HCT116 (cell line): ENCODE data around the gene GAP43. TPM values are rescaled to one million over a fixed set of nuclear protein-coding genes. Genes with fewer than 3 reads are reported as not detected.

Experiments
- ATAC-seq: fragments of 200-7000 bp; cut with Tn5 transposase; 2 replicates; pipeline ENCODE4 v1.9.1; 2020; ENCODE audit warnings: mild to moderate bottlenecking, moderate library complexity
- BruUV-seq: library from RNA; stranded (reverse); fragments of 400-500 nt; replicated peaks from 2 replicates; lab custom pipeline; 2021; lab: Mats Ljungman, UMichigan
- CTCF ChIA-PET: fragments of 300-600 bp; sonication (Branson Sonifier 250); formaldehyde crosslinking; loops from one replicate; lab custom pipeline; 2021; ENCODE audit warnings: antibody characterized with exemption; lab: Charles Lee
- POLR2A ChIA-PET: fragments of 300-600, 350-600 bp; sonication (Branson Sonifier 250); formaldehyde crosslinking; loops from one replicate; lab custom pipeline; 2021; ENCODE audit warnings: antibody characterized with exemption; lab: Charles Lee
- RAD21 ChIA-PET, 2 experiments: fragments of 300-600 bp; sonication (Branson Sonifier 250); formaldehyde crosslinking; loops; one replicate each; lab custom pipeline; 2023; ENCODE audit warnings: low total read pairs in 2 of 2; ENCODE audit not compliant: uncharacterized antibody in 2 of 2, unreplicated experiment in 2 of 2, low non-redundant PET in 1 of 2; lab: Charles Lee
- DNase-seq: peaks from one replicate; pipeline ENCODE4 v3.0.0-alpha.2; 2010; ENCODE audit warnings: low read depth, low spot score
- H2AFZ ChIP-seq: fragments of 200-600 bp; shearing (Covaris generic), sonication (generic); 2 replicates; pipeline ENCODE4 v1.6.1; 2017; ENCODE audit warnings: low read depth, mixed run types, mixed read lengths, antibody characterized with exemption, low read length; ENCODE audit not compliant: poor library complexity, severe bottlenecking
- H3K27ac ChIP-seq: 2 replicates; pipeline ENCODE4 v1.5.1; 2012; ENCODE audit warnings: low read depth, low read length
- H3K27me3 ChIP-seq: fragments of 200-600 bp; sonication (generic); 2 replicates; pipeline ENCODE4 v1.6.1; 2016; ENCODE audit warnings: mixed run types, low read length, mixed read lengths; ENCODE audit not compliant: insufficient read depth
- H3K36me3 ChIP-seq, 2 experiments: fragments of 200-500 bp in 1 of 2; fragments of 200-600 bp in 1 of 2; sonication (Bioruptor generic) in 1 of 2; sonication (generic) in 1 of 2; 2 replicates each; pipeline versions ENCODE4 v1.5.1 to v1.6.1; 2014 to 2016; ENCODE audit warnings: low read length in 2 of 2, inconsistent platforms in 1 of 2, mixed read lengths in 1 of 2, mixed run types in 1 of 2; ENCODE audit not compliant: insufficient read depth in 2 of 2, control insufficient read depth in 1 of 2
- H3K4me1 ChIP-seq, 2 experiments: fragments of 200-600 bp in 1 of 2; sonication (generic) in 1 of 2; 2 replicates each; pipeline versions ENCODE4 v1.5.1 to v1.6.1; 2012 to 2017; ENCODE audit warnings: low read length in 2 of 2, inconsistent platforms in 1 of 2, mild to moderate bottlenecking in 1 of 2, mixed read lengths in 1 of 2, mixed run types in 1 of 2, moderate library complexity in 1 of 2; ENCODE audit not compliant: insufficient read depth in 2 of 2, control insufficient read depth in 1 of 2
- H3K4me2 ChIP-seq: fragments of 200-600 bp; sonication (generic); 2 replicates; pipeline ENCODE4 v1.6.1; 2017; ENCODE audit warnings: mixed run types, low read length, mixed read lengths
- H3K4me3 ChIP-seq, 2 experiments: fragments of 200-600 bp in 1 of 2; sonication (generic) in 1 of 2; replicated peaks in 1 of 2; 2 replicates each; pipeline ENCODE4 v1.5.1; 2011 to 2016; ENCODE audit warnings: low read length in 2 of 2, control low read depth in 1 of 2, low read depth in 1 of 2, mild to moderate bottlenecking in 1 of 2, mixed read lengths in 1 of 2, mixed run types in 1 of 2
- H3K79me2 ChIP-seq: fragments of 200-600 bp; sonication (generic); 2 replicates; pipeline ENCODE4 v1.6.1; 2017; ENCODE audit warnings: mild to moderate bottlenecking, mixed run types, low read length, moderate library complexity, mixed read lengths; ENCODE audit not compliant: insufficient read depth
- H3K9ac ChIP-seq: fragments of 200-600 bp; sonication (generic); 2 replicates; pipeline ENCODE4 v1.6.1; 2016; ENCODE audit warnings: low read length, mixed read lengths
- H3K9me2 ChIP-seq: fragments of 200-600 bp; sonication (generic), shearing (Covaris generic); 2 replicates; pipeline ENCODE4 v1.6.1; 2017; ENCODE audit warnings: mixed run types, mild to moderate bottlenecking, moderate library complexity; ENCODE audit not compliant: insufficient read depth
- H3K9me3 ChIP-seq, 2 experiments: fragments of 200-500 bp in 1 of 2; fragments of 200-600 bp in 1 of 2; sonication (Bioruptor generic) in 1 of 2; sonication (generic) in 1 of 2; 2 replicates each; pipeline ENCODE4 v1.6.1; 2014 to 2017; ENCODE audit warnings: low read length in 2 of 2, mixed read lengths in 2 of 2, inconsistent platforms in 1 of 2, low read depth in 1 of 2, mild to moderate bottlenecking in 1 of 2, mixed run types in 1 of 2, moderate library complexity in 1 of 2; ENCODE audit not compliant: control insufficient read depth in 1 of 2, insufficient read depth in 1 of 2
- H4K20me1 ChIP-seq: fragments of 200-600 bp; sonication (generic), shearing (Covaris generic); 2 replicates; pipeline ENCODE4 v1.6.1; 2017; ENCODE audit warnings: mixed run types, mild to moderate bottlenecking, moderate library complexity; ENCODE audit not compliant: insufficient read depth
- CBX3 ChIP-seq: IDR thresholded peaks from 2 replicates; pipeline ENCODE4 v1.6.1; 2012; ENCODE audit warnings: low read depth
- CEBPB ChIP-seq: IDR thresholded peaks from 2 replicates; pipeline ENCODE4 v1.6.1; 2012; ENCODE audit warnings: low read depth
- EGR1 ChIP-seq: IDR thresholded peaks from 2 replicates; pipeline ENCODE4 v1.6.1; 2012; ENCODE audit warnings: low read depth
- ELF1 ChIP-seq: IDR thresholded peaks from 2 replicates; pipeline ENCODE4 v1.6.1; 2012; ENCODE audit warnings: low read depth, borderline replicate concordance
- EZH2 ChIP-seq: fragments of 200-600 bp; sonication (generic); IDR thresholded peaks from 2 replicates; pipeline ENCODE4 v1.6.1; 2017; ENCODE audit warnings: antibody characterized with exemption, mixed run types
- JUND ChIP-seq: IDR thresholded peaks from 2 replicates; pipeline ENCODE4 v1.6.1; 2012
- MAX ChIP-seq: IDR thresholded peaks from 2 replicates; pipeline ENCODE4 v1.6.1; 2012
- RAD21 ChIP-seq: IDR thresholded peaks from 2 replicates; pipeline ENCODE4 v1.6.1; 2012; ENCODE audit warnings: low read depth, mild to moderate bottlenecking
- REST ChIP-seq: IDR thresholded peaks from 2 replicates; pipeline ENCODE4 v1.6.1; 2012; ENCODE audit warnings: low read depth
- SIN3A ChIP-seq: IDR thresholded peaks from 2 replicates; pipeline ENCODE4 v1.6.1; 2012; ENCODE audit warnings: low read depth
- SP1 ChIP-seq: IDR thresholded peaks from 2 replicates; pipeline ENCODE4 v1.6.1; 2012; ENCODE audit warnings: low read depth
- SRF ChIP-seq: IDR thresholded peaks from 2 replicates; pipeline ENCODE4 v1.6.1; 2012; ENCODE audit warnings: low read depth
- YY1 ChIP-seq: IDR thresholded peaks from 2 replicates; pipeline ENCODE4 v1.6.1; 2011; ENCODE audit warnings: low read length, low read depth, moderate library complexity, mild to moderate bottlenecking; ENCODE audit not compliant: insufficient replicate concordance; ENCODE audit errors: extremely low read depth
- ZBTB33 ChIP-seq: IDR thresholded peaks from 2 replicates; pipeline ENCODE4 v1.6.1; 2011; ENCODE audit warnings: mild to moderate bottlenecking, low read length, moderate library complexity; ENCODE audit not compliant: insufficient replicate concordance; ENCODE audit errors: extremely low read depth
- ZFX ChIP-seq: fragments of 450-650 bp; IDR thresholded peaks from 2 replicates; pipeline ENCODE4 v1.6.1; 2017
- intact Hi-C: fragments of 100-400 bp; cut with micrococcal nuclease; formaldehyde crosslinking; loops from 2 replicates; pipeline ENCODE4 v1.10.0; 2022
- total RNA-seq: library from RNA; stranded (reverse); gene quantifications from one replicate; pipeline ENCODE4 v1.2.1, GENCODE V29; 2021; ENCODE audit not compliant: unreplicated experiment

Gene GAP43
- total RNA-seq, 1 experiment from 2014 or later: not detected

DNA sequence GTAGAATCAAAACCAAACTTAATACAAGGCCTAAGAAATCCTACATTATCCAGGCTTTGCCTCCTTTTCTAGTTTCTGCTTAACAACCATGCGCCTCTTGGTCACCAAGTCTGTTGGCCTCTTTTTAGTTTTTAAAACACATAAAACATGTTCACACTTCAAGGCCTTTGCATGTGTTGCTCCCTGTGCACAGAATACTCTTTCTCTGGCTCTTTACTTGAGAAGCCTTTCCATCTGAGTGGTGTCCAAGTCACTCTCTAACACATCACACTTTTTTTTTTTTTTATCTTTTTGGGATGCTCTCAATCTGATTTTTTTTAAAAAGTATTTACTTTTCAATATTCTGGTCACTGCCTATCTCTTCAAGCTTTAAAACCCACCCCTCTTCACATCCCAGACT, 14.9 kb downstream of the GAP43 start (continued):
- TF ChIP-seq REST (no peak), SP1 (no peak), CBX3 (no peak)

GRCh38 chr3:115638991-115639390, 15.7 kb downstream of the GAP43 start:
- no TSS peak for BruUV-seq
- H3K9ac ChIP-seq: no peak overlapping the region
- no peak for ATAC-seq

More at GRCh38 chr3:115638991-115639390, 15.7 kb downstream of the GAP43 start:
- H3K27ac ChIP-seq: no peak overlapping the region
- 0 out of 2 replicates have a peak, but pooled peaks cover 2% of the 10 kb centered on the region for H3K9me2 ChIP-seq
- DNase-seq: no peak
- H3K4me3 ChIP-seq: no peak overlapping the region
- H2AFZ ChIP-seq: no peak overlapping the region
- intact Hi-C loops: no loop called here
- H3K9me3 ChIP-seq: no peaks in the 10 kb centered on the region
- no peaks in the 10 kb centered on the region for H3K36me3 ChIP-seq
- H3K4me2 ChIP-seq: no peak overlapping the region
- no peaks in the 10 kb centered on the region for H3K27me3 ChIP-seq
- H3K4me1 ChIP-seq: no peaks in the 10 kb centered on the region
- POLR2A ChIA-PET: interaction anchor here (0.6 kb wide), 1 partner anchor 491 kb away, joined by 3 read pairs; no protein-coding TSS in a partner anchor
- no peaks in the 10 kb centered on the region for H4K20me1 ChIP-seq
- no peak for TF ChIP-seq ZBTB33
- no peak for TF ChIP-seq SRF
- no peak for TF ChIP-seq MAX
- TF ChIP-seq RAD21: no peak
- no peak for TF ChIP-seq CBX3
- TF ChIP-seq SP1: no peak
- TF ChIP-seq ELF1: no peak
- no peak for TF ChIP-seq YY1
- no peak for TF ChIP-seq EGR1
- no peak for TF ChIP-seq CEBPB
- TF ChIP-seq SIN3A: no peak
- no peak for TF ChIP-seq JUND
- TF ChIP-seq EZH2: no peak
- no peak for TF ChIP-seq ZFX
- CTCF ChIA-PET: no interaction called here
- RAD21 ChIA-PET: no interaction called here
- H3K79me2 ChIP-seq: no peaks in the 10 kb centered on the region
